GM19372 (cell line): Measurements from ENCODE around the gene MN1.
"Not testable (repeated sequence)": the region's sequence is repeated elsewhere in the genome, so short reads cannot be mapped to it uniquely, and the experiment has no call there.

ENCODE experiments used
- ATAC-seq: cut with Tn5 transposase; IDR thresholded peaks from one replicate; pipeline ENCODE4 v1.9.1; 2021; ENCODE audit warnings: mild to moderate bottlenecking, low read depth, moderate library complexity; ENCODE audit not compliant: unreplicated experiment

Gene MN1

GRCh38 chr22:27746918-27747317, 54.6 kb downstream of the MN1 start:
- ATAC-seq, result no peak

GRCh38 chr22:27745809-27746208, 55.7 kb downstream of the MN1 start:
- ATAC-seq, result no peak

GRCh38 chr22:27745154-27745553, 56.4 kb downstream of the MN1 start:
- ATAC-seq, result no peak

- ATAC-seq, result not testable (repeated sequence)
Observed at GRCh38 chr22:27744078-27744477, 57.5 kb downstream of the MN1 start.

- no peak for ATAC-seq
Observed at GRCh38 chr22:27740202-27740748, 61.3 kb downstream of the MN1 start.

GRCh38 chr22:27737521-27737920, 64.0 kb downstream of the MN1 start:
- ATAC-seq, result no peak

- ATAC-seq, result no peak
Observed at GRCh38 chr22:27734066-27734465, 67.5 kb downstream of the MN1 start.

- ATAC-seq, result no peak
Observed at GRCh38 chr22:27732841-27733240, 68.7 kb downstream of the MN1 start.

- no peak for ATAC-seq
Observed at GRCh38 chr22:27732391-27732790, 69.2 kb downstream of the MN1 start.

- no peak for ATAC-seq
Observed at GRCh38 chr22:27731621-27732020, 69.9 kb downstream of the MN1 start.

- no peak for ATAC-seq
Observed at GRCh38 chr22:27730641-27731433, 70.7 kb downstream of the MN1 start.

GRCh38 chr22:27729246-27729645, 72.3 kb downstream of the MN1 start:
- no peak for ATAC-seq

GRCh38 chr22:27727673-27728451, 73.7 kb downstream of the MN1 start:
- no peak for ATAC-seq

GRCh38 chr22:27726686-27727449, 74.7 kb downstream of the MN1 start:
- ATAC-seq, result no peak

GRCh38 chr22:27726331-27726685, 75.2 kb downstream of the MN1 start:
- ATAC-seq, result no peak

- ATAC-seq, result no peak
Observed at GRCh38 chr22:27725661-27726060, 75.9 kb downstream of the MN1 start.

- ATAC-seq, result no peak
Observed at GRCh38 chr22:27724709-27725108, 76.8 kb downstream of the MN1 start.

GRCh38 chr22:27724157-27724556, 77.4 kb downstream of the MN1 start:
- no peak for ATAC-seq

GRCh38 chr22:27723708-27724107, 77.8 kb downstream of the MN1 start:
- no peak for ATAC-seq

GRCh38 chr22:27723158-27723557, 78.4 kb downstream of the MN1 start:
- no peak for ATAC-seq

- no peak for ATAC-seq
Observed at GRCh38 chr22:27720860-27721259, 80.7 kb downstream of the MN1 start.
